RWPE2 (cell line): ENCODE data around the gene RC3H2.
A peak's percentile ranks its signal among the peaks of the same experiment; 100 is the strongest.
"Not testable (repeated sequence)": the region's sequence is repeated elsewhere in the genome, so short reads cannot be mapped to it uniquely, and the experiment has no call there.

Experiments used
- ATAC-seq: fragments of 200-7000 bp; cut with Tn5 transposase; 3 replicates; pipeline ENCODE4 v1.9.1; 2021; ENCODE audit warnings: low read depth
- DNase-seq: peaks from one replicate; pipeline ENCODE4 v3.0.0-alpha.2; 2020; ENCODE audit warnings: low spot score
- H3K27ac ChIP-seq: fragments of 450-650 bp; 2 replicates; pipeline ENCODE4 v1.5.1; 2017; ENCODE audit warnings: mild to moderate bottlenecking; ENCODE audit not compliant: poor library complexity, severe bottlenecking
- H3K27me3 ChIP-seq: fragments of 250-450 bp; sonication (Bioruptor Pico); 2 replicates; pipeline ENCODE4 v1.5.1; 2021; ENCODE audit warnings: mild to moderate bottlenecking, moderate library complexity; ENCODE audit not compliant: insufficient read depth, poor library complexity, severe bottlenecking
- H3K36me3 ChIP-seq: fragments of 250-450 bp; sonication (Bioruptor Pico); 2 replicates; pipeline ENCODE4 v1.5.1; 2020; ENCODE audit warnings: low read depth, mild to moderate bottlenecking, moderate library complexity
- H3K4me1 ChIP-seq: fragments of 250-450 bp; sonication (Bioruptor Pico); 2 replicates; pipeline ENCODE4 v1.5.1; 2021; ENCODE audit warnings: mild to moderate bottlenecking, moderate library complexity; ENCODE audit not compliant: insufficient read depth, poor library complexity, severe bottlenecking
- H3K4me3 ChIP-seq: fragments of 250-450 bp; sonication (Bioruptor Pico); 2 replicates; pipeline ENCODE4 v1.5.1; 2021; ENCODE audit warnings: mild to moderate bottlenecking, moderate library complexity; ENCODE audit not compliant: severe bottlenecking
- H3K9me3 ChIP-seq: fragments of 250-450 bp; sonication (Bioruptor Pico); 2 replicates; pipeline ENCODE4 v1.5.1; 2021; ENCODE audit warnings: mild to moderate bottlenecking, moderate library complexity; ENCODE audit not compliant: severe bottlenecking
- CTCF ChIP-seq: fragments of 450-650 bp; IDR thresholded peaks from one replicate; pipeline ENCODE4 v1.5.1; 2017; ENCODE audit warnings: mild to moderate bottlenecking, moderate library complexity; ENCODE audit not compliant: poor library complexity, severe bottlenecking

Gene RC3H2

GRCh38 chr9:122922713-122923112 lies 17.6 kb upstream of the RC3H2 start:
- Histone ChIP-seq H3K27ac (no peak overlapping the region), H3K36me3 (peaks cover 43% of the 10 kb centered on the region), H3K9me3 (no peaks in the 10 kb centered on the region), H3K27me3 (no peaks in the 10 kb centered on the region), H3K4me1 (no peaks in the 10 kb centered on the region), H3K4me3 (no peak overlapping the region)
- ATAC-seq (no peak), DNase-seq (no peak)
- TF ChIP-seq CTCF, result no peak

GRCh38 chr9:122918310-122918709 lies 13.2 kb upstream of the RC3H2 start:
- Histone ChIP-seq H3K9me3 (no peaks in the 10 kb centered on the region), H3K27ac (no peak overlapping the region), H3K36me3 (peaks cover 40% of the 10 kb centered on the region), H3K4me3 (no peak overlapping the region), H3K27me3 (no peaks in the 10 kb centered on the region), H3K4me1 (no peaks in the 10 kb centered on the region)
- ATAC-seq, result no peak
- no peak for TF ChIP-seq CTCF
- no peak for DNase-seq

- Histone ChIP-seq H3K4me3 (peak within 1 kb of the TSS; percentile 54), H3K4me1 (peaks cover 6% of the 10 kb centered on the region), H3K27me3 (no peaks in the 10 kb centered on the region), H3K9me3 (no peaks in the 10 kb centered on the region), H3K27ac (peak within 1 kb of the TSS; percentile 76), H3K36me3 (peaks cover 41% of the 10 kb centered on the region)
- no peak for TF ChIP-seq CTCF
- peak; percentile 74 for DNase-seq
- ATAC-seq, result peak; percentile 98
Observed at GRCh38 chr9:122912964-122913673, 8.0 kb upstream of the RC3H2 start, which contains the start of gene ZBTB6. Gene ZBTB6, minus strand, starts transcription at chr9:122913323. Its CDS starts 1,251 bp downstream, at chr9:122912072.

GRCh38 chr9:122912671-122912963 lies 7.5 kb upstream of the RC3H2 start:
- ATAC-seq (no peak), DNase-seq (no peak)
- no peaks in the 10 kb centered on the region for H3K9me3 ChIP-seq
- H3K27ac ChIP-seq, result peak overlapping the region; percentile 76
- no peak for TF ChIP-seq CTCF
- H3K27me3 ChIP-seq, result no peaks in the 10 kb centered on the region
- peaks cover 38% of the 10 kb centered on the region for H3K36me3 ChIP-seq
- peak overlapping the region; percentile 54 for H3K4me3 ChIP-seq
- peaks cover 6% of the 10 kb centered on the region for H3K4me1 ChIP-seq

- H3K4me3 ChIP-seq, H3K4me1 ChIP-seq, H3K27me3 ChIP-seq, DNase-seq, ATAC-seq, H3K9me3 ChIP-seq: not testable (repeated sequence)
- H3K36me3 ChIP-seq, result peaks cover 36% of the 10 kb centered on the region
- peak overlapping the region; percentile 68 for H3K27ac ChIP-seq
Observed at GRCh38 chr9:122906122-122906521, 963 bp upstream of the RC3H2 start.
